ENCODE measurements around the gene IFT80. TPM values are rescaled to one million over a fixed set of nuclear protein-coding genes. Genes with fewer than 3 reads are reported as not detected.

The IFT80 gene
- total RNA-seq, 2 donors from 2014 or later: 44.1 to 61.4 TPM

- Histone ChIP-seq H3K27me3 (replicated peaks; ENCODE audit: insufficient read depth) (no peaks in the 10 kb centered on the region), H3K4me1 (ENCODE audit: control insufficient read depth in 1 of 2, low read depth in 2 of 2) (no peaks in the 10 kb centered on the region), H3K4me3 (no peak overlapping the region), H3K27ac (no peak overlapping the region), H3K9me3 (no peaks in the 10 kb centered on the region), H3K36me3 (no peaks in the 10 kb centered on the region)
- no peak for ATAC-seq (ENCODE audit: insufficient number of reproducible peaks, low FRiP score, low read depth)
- no peak for DNase-seq (ENCODE audit: low spot score)
- no peak for TF ChIP-seq CTCF (IDR thresholded peaks at IDR 0.05)
These were observed 188.7 kb downstream of the IFT80 start for GRCh38 chr3:160210341-160210740.

Other genes with a start within 250 kb of the IFT80 start
- gene C3orf80, start 173.8 kb downstream of the IFT80 start, total RNA-seq: 1 to 10 TPM; 1.1 to 1.6 TPM
- 10 to 100 TPM; 70.2 to 97.2 TPM for gene SMC4, start 425 bp upstream of the IFT80 start, total RNA-seq
- gene TRIM59, start 50.6 kb upstream of the IFT80 start, total RNA-seq: 1 to 10 TPM; 4.1 to 5.3 TPM
- 10 to 100 TPM; 24.2 to 58.1 TPM for gene KPNA4, start 166.3 kb upstream of the IFT80 start, total RNA-seq